Measurements from ENCODE around the gene PDE10A. TPM values are rescaled to one million over a fixed set of nuclear protein-coding genes. Genes with fewer than 3 reads are reported as not detected.
"Not testable (repeated sequence)": the region's sequence is repeated elsewhere in the genome, so short reads cannot be mapped to it uniquely, and the experiment has no call there.

PDE10A gene
- total RNA-seq, 4 donors from 2014 or later, result 0.54 to 4.4 (median 0.98) TPM

DNA sequence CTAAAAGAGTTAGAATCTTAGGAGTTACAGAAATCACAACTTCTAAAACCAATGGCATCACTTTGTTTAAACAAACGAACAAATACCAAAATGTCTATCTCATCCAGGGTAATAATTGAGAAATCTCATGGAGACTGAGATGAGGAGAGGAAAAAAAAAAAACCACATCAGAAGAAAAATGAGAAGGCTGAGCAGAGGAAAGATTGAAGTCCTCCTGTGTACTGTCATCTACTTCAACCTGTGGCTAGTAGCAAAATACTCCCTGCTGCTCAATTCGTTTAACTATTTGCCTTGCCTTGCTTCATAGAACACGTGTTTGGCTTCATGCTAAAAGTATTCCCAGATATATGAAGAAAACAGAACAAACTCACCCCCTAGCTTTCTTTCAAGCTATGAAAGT, 143.7 kb downstream of the PDE10A start:
- 76 to 93% methylated on average over 3 of the region's 3 CpGs for WGBS, 2 donors
- no peak overlapping the region for H3K4me3 ChIP-seq (ENCODE audit: low read depth, poor library complexity, severe bottlenecking)
- DNase-seq (ENCODE audit: low spot score in 2 of 2), result no peak
- intact Hi-C loops (cut with DNase I; ENCODE audit: low total_unique reads), result no loop called here
- no peak for TF ChIP-seq POLR2A (IDR thresholded peaks at IDR 0.05)
- TF ChIP-seq, protein P1, sequence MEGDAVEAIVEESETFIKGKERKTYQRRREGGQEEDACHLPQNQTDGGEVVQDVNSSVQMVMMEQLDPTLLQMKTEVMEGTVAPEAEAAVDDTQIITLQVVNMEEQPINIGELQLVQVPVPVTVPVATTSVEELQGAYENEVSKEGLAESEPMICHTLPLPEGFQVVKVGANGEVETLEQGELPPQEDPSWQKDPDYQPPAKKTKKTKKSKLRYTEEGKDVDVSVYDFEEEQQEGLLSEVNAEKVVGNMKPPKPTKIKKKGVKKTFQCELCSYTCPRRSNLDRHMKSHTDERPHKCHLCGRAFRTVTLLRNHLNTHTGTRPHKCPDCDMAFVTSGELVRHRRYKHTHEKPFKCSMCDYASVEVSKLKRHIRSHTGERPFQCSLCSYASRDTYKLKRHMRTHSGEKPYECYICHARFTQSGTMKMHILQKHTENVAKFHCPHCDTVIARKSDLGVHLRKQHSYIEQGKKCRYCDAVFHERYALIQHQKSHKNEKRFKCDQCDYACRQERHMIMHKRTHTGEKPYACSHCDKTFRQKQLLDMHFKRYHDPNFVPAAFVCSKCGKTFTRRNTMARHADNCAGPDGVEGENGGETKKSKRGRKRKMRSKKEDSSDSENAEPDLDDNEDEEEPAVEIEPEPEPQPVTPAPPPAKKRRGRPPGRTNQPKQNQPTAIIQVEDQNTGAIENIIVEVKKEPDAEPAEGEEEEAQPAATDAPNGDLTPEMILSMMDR (IDR thresholded peaks at IDR 0.05), result no peak

DNA sequence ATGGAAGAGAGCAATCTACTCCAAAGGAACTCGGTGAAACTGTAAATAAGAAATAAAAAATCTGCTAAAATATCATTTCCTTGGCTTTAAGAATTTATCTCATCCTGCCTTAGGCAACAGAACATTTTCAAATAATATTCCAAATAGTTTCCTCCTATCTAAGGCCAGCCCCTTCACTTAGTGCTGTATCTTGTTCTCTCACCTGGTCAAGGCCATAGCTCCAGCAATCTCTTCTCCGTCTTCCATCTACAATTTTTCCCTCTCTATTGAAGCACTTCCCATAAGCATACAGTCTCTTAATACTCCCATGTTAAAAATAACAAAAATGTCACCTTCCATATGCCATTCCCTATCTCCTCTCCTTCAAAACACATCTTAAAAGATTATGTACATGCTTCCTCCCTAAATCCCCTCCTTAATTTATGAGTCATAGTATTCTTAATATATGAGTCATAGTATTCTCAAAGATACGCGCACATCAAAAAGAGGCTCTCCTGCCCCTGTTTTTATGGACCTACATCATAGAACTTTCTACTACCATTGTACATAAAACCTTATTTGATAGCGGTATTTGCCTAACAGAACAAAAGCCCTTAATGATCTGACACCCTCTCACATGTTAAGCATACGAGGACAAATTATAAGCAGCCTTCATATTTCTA, 146.9 kb downstream of the PDE10A start:
- TF ChIP-seq, protein P1 (IDR thresholded peaks at IDR 0.05), result no peak
- TF ChIP-seq POLR2A (IDR thresholded peaks at IDR 0.05), result no peak
- WGBS, 2 donors, result 57 to 58% methylated on average over 6 of the region's 6 CpGs
- intact Hi-C loops (cut with DNase I; ENCODE audit: low total_unique reads), result no loop called here
- DNase-seq (ENCODE audit: low spot score in 2 of 2), result no peak
- H3K4me3 ChIP-seq (ENCODE audit: low read depth, poor library complexity, severe bottlenecking), result no peak overlapping the region

DNA sequence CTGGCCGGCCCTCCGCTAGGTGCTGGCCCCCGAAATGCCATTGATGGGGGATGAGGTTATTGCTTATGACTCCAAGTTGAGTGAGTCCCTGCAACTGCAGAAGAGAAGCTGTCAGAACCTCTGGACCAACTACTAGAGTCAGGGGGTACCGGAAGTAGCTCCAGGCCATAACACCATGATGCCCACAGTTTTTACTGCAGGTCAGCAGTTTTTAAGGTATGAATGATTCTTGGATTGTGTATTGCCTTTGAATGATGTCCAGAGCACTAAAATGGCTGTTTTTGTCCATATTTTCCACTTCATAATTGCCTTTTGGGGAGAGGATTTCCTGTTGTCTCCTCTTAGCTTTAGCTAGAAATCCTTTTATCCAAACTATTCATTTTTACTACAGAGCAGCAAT, 148.4 kb downstream of the PDE10A start:
- no peak overlapping the region for H3K4me3 ChIP-seq (ENCODE audit: low read depth, poor library complexity, severe bottlenecking)
- no peak for TF ChIP-seq POLR2A (IDR thresholded peaks at IDR 0.05)
- intact Hi-C loops (cut with DNase I; ENCODE audit: low total_unique reads), result no loop called here
- WGBS, 2 donors, result 95 to 98% methylated on average over 4 of the region's 4 CpGs
- no peak for DNase-seq (ENCODE audit: low spot score in 2 of 2)

DNA sequence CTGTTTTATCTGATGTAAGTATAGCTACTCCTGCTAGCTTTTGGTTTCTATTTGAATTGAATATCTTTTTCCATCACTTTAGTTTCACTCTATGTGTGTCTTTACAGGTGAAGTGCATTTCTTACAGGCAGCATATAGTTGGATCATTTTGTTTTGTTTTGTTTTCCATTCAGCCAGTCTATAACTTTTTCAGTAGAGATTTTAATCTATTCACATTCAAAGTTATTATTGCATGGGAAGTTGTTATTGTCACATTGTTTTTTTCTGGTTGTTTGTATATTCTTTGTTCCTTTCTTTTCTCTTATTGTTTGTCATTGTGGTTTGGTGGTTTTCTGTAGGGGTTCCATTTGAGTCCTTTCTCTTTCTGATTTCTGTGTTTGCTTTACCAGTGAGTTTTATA, 151.2 kb downstream of the PDE10A start:
- DNase-seq (ENCODE audit: low spot score in 2 of 2), result no peak
- intact Hi-C loops (cut with DNase I; ENCODE audit: low total_unique reads), result no loop called here
- H3K4me3 ChIP-seq (ENCODE audit: low read depth, poor library complexity, severe bottlenecking), result no peak overlapping the region
- no peak for TF ChIP-seq POLR2A (IDR thresholded peaks at IDR 0.05)
- TF ChIP-seq, protein P1 (IDR thresholded peaks at IDR 0.05), result no peak

DNA sequence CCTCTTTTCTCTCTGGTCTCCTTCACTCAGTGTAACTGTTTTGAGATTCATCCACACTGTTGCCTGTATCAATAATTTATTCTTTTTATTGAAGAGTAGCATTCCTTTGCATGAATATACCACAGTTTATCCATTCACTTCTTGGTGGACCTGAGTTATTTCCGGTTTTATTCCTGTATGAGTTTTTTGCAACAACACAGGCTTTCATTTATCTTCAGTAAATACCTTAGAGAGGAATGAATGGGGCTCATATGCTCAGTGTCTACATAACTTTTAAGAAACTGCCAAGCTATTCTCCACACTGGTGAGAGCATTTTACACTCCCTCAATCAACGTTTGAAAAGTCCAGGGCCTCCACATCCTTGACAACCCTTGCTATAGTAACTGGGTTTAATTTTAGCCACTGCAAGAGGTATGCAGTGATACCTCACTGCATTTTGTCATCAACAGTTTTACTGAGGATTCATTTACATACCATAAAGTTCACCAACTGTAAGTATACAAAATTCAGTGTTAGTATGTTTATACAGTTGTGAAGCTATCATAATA, 154.6 kb downstream of the PDE10A start:
- 46 to 55% methylated on average over 2 of the region's 2 CpGs for WGBS, 2 donors
- TF ChIP-seq POLR2A (IDR thresholded peaks at IDR 0.05), result no peak
- TF ChIP-seq, protein P1 (IDR thresholded peaks at IDR 0.05), result no peak
- intact Hi-C loops (cut with DNase I; ENCODE audit: low total_unique reads), result no loop called here
- no peak overlapping the region for H3K4me3 ChIP-seq (ENCODE audit: low read depth, poor library complexity, severe bottlenecking)
- DNase-seq (ENCODE audit: low spot score in 2 of 2), result no peak

DNA sequence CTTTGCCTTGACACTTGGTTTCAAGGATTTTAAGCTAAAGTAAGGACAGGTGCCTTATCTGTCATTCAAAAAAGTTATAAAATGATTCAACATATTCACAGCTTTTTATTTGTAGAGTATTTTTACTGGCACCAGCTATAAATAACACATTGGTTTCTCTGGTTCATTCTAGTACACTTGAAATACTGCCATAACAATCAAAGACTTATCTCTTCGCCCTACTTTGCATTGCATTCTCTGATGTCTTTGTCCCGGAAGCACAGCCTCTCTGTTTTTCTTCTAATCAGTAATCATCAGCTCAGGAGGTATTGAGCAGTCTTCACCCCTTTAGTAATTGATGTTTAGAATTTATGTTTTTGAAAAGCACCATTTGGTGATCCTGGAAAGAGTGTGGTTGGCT, 156.4 kb downstream of the PDE10A start:
- intact Hi-C loops (cut with DNase I; ENCODE audit: low total_unique reads), result no loop called here
- WGBS, 2 donors, result 84 to 92% methylated on average over 2 of the region's 2 CpGs

DNA sequence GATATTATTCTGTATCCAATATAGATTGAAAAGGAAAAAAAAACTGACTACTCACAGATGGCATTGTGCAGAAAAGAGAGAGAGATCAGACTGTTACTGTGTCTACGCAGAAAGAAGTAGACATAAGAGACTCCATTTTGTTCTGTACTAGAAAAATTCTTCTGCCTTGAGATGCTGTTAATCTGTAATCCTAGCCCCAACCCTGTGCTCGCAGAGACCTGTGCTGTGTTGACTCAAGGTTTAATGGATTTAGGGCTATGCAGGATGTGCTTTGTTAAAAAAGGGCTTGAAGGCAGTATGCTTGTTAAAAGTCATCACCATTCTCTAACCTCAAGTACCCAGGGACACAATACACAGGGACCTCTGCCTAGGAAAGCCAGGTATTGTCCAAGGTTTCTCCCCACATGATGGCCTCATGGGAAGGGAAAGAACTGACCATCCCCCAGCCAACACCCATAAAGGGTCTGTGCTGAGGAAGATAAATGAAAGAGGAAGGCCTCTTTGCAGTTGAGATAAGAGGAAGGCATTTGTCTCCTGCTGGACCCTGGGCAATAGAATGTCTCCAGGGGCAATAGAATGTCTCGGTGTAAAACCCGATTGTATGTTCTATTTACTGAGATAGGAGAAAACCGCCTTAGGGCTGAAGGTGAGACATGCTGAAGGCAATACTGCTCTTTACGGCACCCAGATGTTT, 162.7 kb downstream of the PDE10A start:
- H3K4me3 ChIP-seq (ENCODE audit: low read depth, poor library complexity, severe bottlenecking); intact Hi-C loops (cut with DNase I; ENCODE audit: low total_unique reads); DNase-seq (ENCODE audit: low spot score in 2 of 2): not testable (repeated sequence)
- 82 to 90% methylated on average over 6 of the region's 6 CpGs for WGBS, 2 donors

More for the DNA sequence above, 156.4 kb downstream of the PDE10A start:
- H3K4me3 ChIP-seq (ENCODE audit: low read depth, poor library complexity, severe bottlenecking), result no peak overlapping the region
- DNase-seq (ENCODE audit: low spot score in 2 of 2), result no peak
- TF ChIP-seq, protein P1 (IDR thresholded peaks at IDR 0.05), result no peak
- no peak for TF ChIP-seq POLR2A (IDR thresholded peaks at IDR 0.05)
